Measurements from ENCODE around the gene MT1F.

DNA sequence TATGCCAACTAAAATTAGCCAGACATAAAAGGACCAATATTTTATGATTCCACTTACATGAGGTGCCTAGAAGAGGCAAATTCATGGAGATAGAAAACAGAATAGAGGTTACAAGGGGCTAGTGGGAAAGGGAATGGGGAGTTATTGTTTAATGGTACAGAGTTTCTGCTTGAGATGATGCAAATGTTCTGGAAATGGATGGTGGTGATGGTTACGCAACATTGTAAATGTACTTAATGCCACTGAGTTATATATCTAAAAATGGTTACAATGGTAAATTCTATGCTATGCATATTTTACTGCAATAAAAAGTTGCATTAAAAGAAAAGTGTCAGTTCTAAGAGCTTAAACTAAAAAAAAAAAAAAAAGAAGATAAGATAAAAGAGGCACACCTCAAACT, 42.4 kb downstream of the MT1F start:
- no peak for TF ChIP-seq POLR2AphosphoS5 (IDR thresholded peaks at IDR 0.05; ENCODE audit: borderline replicate concordance, low read depth, low read length)
- no peak for TF ChIP-seq EZH2 (IDR thresholded peaks at IDR 0.05)

Measured in SK-N-MC (cell line).